Thyroid gland (tissue), 4 donors: Measurements from ENCODE around the gene GLIPR2. TPM values are rescaled to one million over a fixed set of nuclear protein-coding genes. Genes with fewer than 3 reads are reported as not detected.
"Not testable (repeated sequence)": the region's sequence is repeated elsewhere in the genome, so short reads cannot be mapped to it uniquely, and the experiment has no call there.

Experiments
- DNase-seq, 2 donors: peaks; one replicate each; pipeline ENCODE4 v3.0.0-alpha.2; 2019
- H3K27ac ChIP-seq, 3 donors: fragments of 200-600 bp; sonication (generic); 1 replicate in 2 of 3; 2 replicates in 1 of 3; pipeline ENCODE4 v1.5.1; 2016 to 2019; ENCODE audit warnings: mild to moderate bottlenecking in 1 of 3, moderate library complexity in 1 of 3
- H3K27me3 ChIP-seq: fragments of 200-600 bp; sonication (generic); one replicate; pipeline ENCODE4 v1.5.1; 2019
- H3K36me3 ChIP-seq, 2 donors: fragments of 200-600 bp; sonication (generic); one replicate each; pipeline ENCODE4 v1.5.1; 2016 to 2019
- H3K4me1 ChIP-seq, 2 donors: fragments of 200-600 bp; sonication (generic); one replicate each; pipeline ENCODE4 v1.5.1; 2017 to 2019
- H3K4me3 ChIP-seq, 3 donors: fragments of 200-600 bp; sonication (generic); replicated peaks in 1 of 3; 1 replicate in 2 of 3; 2 replicates in 1 of 3; pipeline ENCODE4 v1.5.1; 2016; ENCODE audit warnings: mild to moderate bottlenecking in 1 of 3
- H3K9me3 ChIP-seq: fragments of 200-600 bp; sonication (generic); one replicate; pipeline ENCODE4 v1.5.1; 2017
- CTCF ChIP-seq, 6 experiments: fragments of 200-600 bp in 3 of 6; fragments of 450-650 bp in 3 of 6; sonication (generic) in 3 of 6; IDR thresholded peaks; one replicate each; pipeline ENCODE4 v1.5.1; 2016 to 2019; ENCODE audit warnings: antibody characterized with exemption in 6 of 6, mild to moderate bottlenecking in 2 of 6, inconsistent platforms in 1 of 6, moderate library complexity in 1 of 6
- POLR2A ChIP-seq, 2 donors: fragments of 450-650 bp; IDR thresholded peaks; one replicate each; pipeline ENCODE4 v1.6.1; 2017; ENCODE audit warnings: antibody characterized with exemption in 2 of 2, mild to moderate bottlenecking in 2 of 2, moderate library complexity in 1 of 2
- WGBS, 2 donors: methylation state at CpG; one replicate each; pipeline ENCODE4 v1.1.5; 2017; 5-methylcytosine and 5-hydroxymethylcytosine counted together
- intact Hi-C: fragments of 100-400 bp; cut with DNase I; formaldehyde crosslinking; loops from one replicate; pipeline ENCODE4 v1.15.1; 2023
- total RNA-seq, 4 donors: library from RNA; depleted of rRNA; stranded (reverse); fragments of >200 nt; gene quantifications; one replicate each; pipeline ENCODE4 v1.2.3, GENCODE V29; 2016

GLIPR2 gene
- total RNA-seq, 4 donors from 2014 or later, result 15.6 to 25.1 (median 20.4) TPM

DNA sequence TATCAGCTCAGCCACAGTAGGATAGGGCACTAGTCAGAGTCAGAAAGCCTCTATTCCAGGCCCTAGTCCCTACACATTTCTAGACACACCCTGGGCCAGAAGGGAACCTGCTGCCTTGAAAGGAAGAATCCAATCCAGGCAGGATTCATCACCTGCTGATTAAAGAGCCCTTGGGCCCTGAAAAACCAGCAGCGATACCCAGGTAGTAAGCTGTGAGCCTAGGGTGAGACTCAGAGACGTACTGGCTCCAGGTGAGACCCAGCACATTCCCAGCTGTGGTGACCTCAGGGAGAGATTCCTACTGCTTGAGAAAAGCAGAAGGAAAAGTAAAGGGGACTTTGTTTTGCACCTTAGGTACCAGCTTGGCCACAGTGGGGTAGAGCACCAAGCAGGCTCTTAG, 37.3 kb downstream of the GLIPR2 start:
- DNase-seq, result no peak
- no peaks in the 10 kb centered on the region for H3K9me3 ChIP-seq
- H3K4me3 ChIP-seq, result no peak overlapping the region
- WGBS, 2 donors, result 89 to 100% methylated on average over 2 of the region's 2 CpGs
- intact Hi-C loops, result no loop called here
- no peaks in the 10 kb centered on the region for H3K36me3 ChIP-seq
- H3K27ac ChIP-seq, result no peak overlapping the region
- H3K27me3 ChIP-seq, result no peaks in the 10 kb centered on the region
- TF ChIP-seq CTCF (IDR thresholded peaks at IDR 0.05), result no peak
- H3K4me1 ChIP-seq, result no peaks in the 10 kb centered on the region

DNA sequence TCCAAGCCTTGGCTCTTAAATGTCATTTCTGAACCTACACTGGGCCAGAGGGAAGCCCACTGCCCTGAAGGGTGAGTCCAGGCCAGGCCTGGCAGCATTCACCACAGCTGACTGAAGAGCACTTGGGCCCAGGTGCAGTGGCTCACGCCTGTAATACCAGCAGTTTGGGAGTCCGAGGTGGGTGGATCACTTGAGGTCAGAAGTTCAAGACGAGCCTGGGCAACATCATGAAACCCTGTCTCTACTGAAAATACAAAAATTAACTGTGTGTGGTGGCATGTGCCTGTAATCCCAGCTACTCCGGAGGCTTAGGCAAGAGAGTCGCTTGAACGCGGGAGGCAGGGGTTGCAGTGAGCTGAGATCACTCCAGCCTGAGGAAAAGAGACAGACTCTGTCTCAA, 37.7 kb downstream of the GLIPR2 start:
- H3K4me3 ChIP-seq, result no peak overlapping the region
- TF ChIP-seq POLR2A (IDR thresholded peaks at IDR 0.05) (no peak), CTCF (IDR thresholded peaks at IDR 0.05) (no peak)
- intact Hi-C loops, result no loop called here
- H3K27ac ChIP-seq, result no peak overlapping the region
- H3K36me3 ChIP-seq, result no peaks in the 10 kb centered on the region
- no peaks in the 10 kb centered on the region for H3K4me1 ChIP-seq
- no peak for DNase-seq
- WGBS, 2 donors, result 82 to 88% methylated on average over 7 of the region's 7 CpGs
- no peaks in the 10 kb centered on the region for H3K9me3 ChIP-seq
- H3K27me3 ChIP-seq, result no peaks in the 10 kb centered on the region

DNA sequence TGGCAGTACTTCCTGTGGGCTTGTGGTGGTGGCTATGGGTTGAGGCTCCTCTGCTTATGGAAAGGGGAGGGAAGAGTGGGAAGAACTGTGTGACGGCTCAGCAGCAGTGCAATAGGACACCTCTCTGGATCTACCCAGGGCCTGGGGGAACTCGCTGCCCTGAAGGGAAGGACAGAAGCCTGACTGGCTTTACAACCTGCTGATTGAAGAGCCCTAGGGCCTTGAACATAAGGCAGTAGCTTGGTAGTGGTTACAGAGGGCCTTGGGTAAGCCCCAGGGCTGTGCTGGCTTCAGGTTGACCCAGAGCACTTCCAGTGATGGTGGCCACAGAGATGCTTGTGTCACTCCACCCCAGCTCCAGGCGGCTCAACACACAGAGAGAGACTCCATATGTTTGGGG, 38.2 kb downstream of the GLIPR2 start:
- Histone ChIP-seq H3K27ac (no peak overlapping the region), H3K4me1 (no peaks in the 10 kb centered on the region), H3K4me3 (no peak overlapping the region), H3K27me3 (no peaks in the 10 kb centered on the region), H3K9me3 (no peaks in the 10 kb centered on the region), H3K36me3 (no peaks in the 10 kb centered on the region)
- DNase-seq, result no peak
- TF ChIP-seq CTCF (IDR thresholded peaks at IDR 0.05) (no peak), POLR2A (IDR thresholded peaks at IDR 0.05) (no peak)
- 57 to 81% methylated on average over 2 to 3 of the region's 3 CpGs for WGBS, 2 donors
- intact Hi-C loops, result no loop called here

GRCh38 chr9:36175209-36175608, 38.7 kb downstream of the GLIPR2 start:
- H3K36me3 ChIP-seq, H3K9me3 ChIP-seq, DNase-seq, H3K27ac ChIP-seq, H3K27me3 ChIP-seq, H3K4me3 ChIP-seq, H3K4me1 ChIP-seq, intact Hi-C loops: not testable (repeated sequence)
- WGBS, 2 donors, result 90 to 94% methylated on average over 3 of the region's 3 CpGs

- H3K27me3 ChIP-seq, result not testable (repeated sequence)
- WGBS, 2 donors, result 90 to 91% methylated on average over 10 of the region's 10 CpGs
Observed at GRCh38 chr9:36176496-36176895, 40.0 kb downstream of the GLIPR2 start.

DNA sequence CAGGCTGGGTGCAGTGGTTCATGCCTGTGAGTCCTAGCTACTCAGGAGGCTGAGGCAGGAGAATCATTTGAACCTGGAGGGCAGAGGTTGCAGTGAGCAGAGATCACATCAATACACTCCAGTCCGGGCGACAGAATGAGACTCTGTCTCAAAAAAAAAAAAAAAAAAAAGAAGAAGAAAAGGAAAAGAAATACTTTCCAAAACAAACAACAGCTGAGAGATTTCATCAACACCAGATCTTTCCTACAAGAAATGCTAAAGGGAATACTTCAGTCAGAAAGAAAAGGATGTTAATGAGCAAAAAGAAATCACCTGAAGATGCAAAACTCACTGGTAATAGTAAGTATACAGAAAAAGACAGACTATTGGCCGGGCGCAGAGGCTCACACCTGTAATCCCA, 41.0 kb downstream of the GLIPR2 start:
- Histone ChIP-seq H3K36me3 (no peaks in the 10 kb centered on the region), H3K4me1 (no peaks in the 10 kb centered on the region), H3K27ac (no peak overlapping the region), H3K4me3 (no peak overlapping the region), H3K27me3 (no peaks in the 10 kb centered on the region), H3K9me3 (no peaks in the 10 kb centered on the region)
- TF ChIP-seq POLR2A (IDR thresholded peaks at IDR 0.05), result no peak
- no peak for TF ChIP-seq CTCF (IDR thresholded peaks at IDR 0.05)
- DNase-seq, result no peak
- WGBS, 2 donors, result 83 to 85% methylated on average over 4 of the region's 4 CpGs
- intact Hi-C loops, result no loop called here

More at GRCh38 chr9:36176496-36176895, 40.0 kb downstream of the GLIPR2 start:
- H3K27ac ChIP-seq, H3K36me3 ChIP-seq, DNase-seq, H3K9me3 ChIP-seq, H3K4me1 ChIP-seq, intact Hi-C loops, H3K4me3 ChIP-seq: not testable (repeated sequence)

- H3K4me1 ChIP-seq, H3K4me3 ChIP-seq, H3K9me3 ChIP-seq, H3K36me3 ChIP-seq, intact Hi-C loops, H3K27me3 ChIP-seq, H3K27ac ChIP-seq, DNase-seq: not testable (repeated sequence)
- WGBS, 2 donors, result 90 to 98% methylated on average over 6 of the region's 6 CpGs
Observed at GRCh38 chr9:36180243-36180642, 43.7 kb downstream of the GLIPR2 start.
